Mucosa of descending colon (tissue), 3 donors: ENCODE results near the gene NPAS2. TPM values are rescaled to one million over a fixed set of nuclear protein-coding genes. Genes with fewer than 3 reads are reported as not detected.
A peak's percentile ranks its signal among the peaks of the same experiment; 100 is the strongest.

Experiments used
- ATAC-seq: fragments of 200-7000 bp; cut with Tn5 transposase; one replicate; pipeline ENCODE4 v1.9.1; 2020; ENCODE audit warnings: mild to moderate bottlenecking, moderate library complexity
- DNase-seq, 3 donors: peaks; one replicate each; pipeline ENCODE4 v3.0.0-alpha.2; 2020
- H3K36me3 ChIP-seq: fragments of 200-600 bp; one replicate; pipeline ENCODE4 v1.8.0; 2021; ENCODE audit warnings: low read depth, mild to moderate bottlenecking
- H3K4me1 ChIP-seq: fragments of 200-600 bp; one replicate; pipeline ENCODE4 v1.8.0; 2021; ENCODE audit warnings: low read depth, mild to moderate bottlenecking
- H3K4me3 ChIP-seq: fragments of 200-600 bp; one replicate; pipeline ENCODE4 v1.8.0; 2021; ENCODE audit warnings: mild to moderate bottlenecking
- H3K9me3 ChIP-seq: fragments of 200-600 bp; one replicate; pipeline ENCODE4 v1.8.0; 2021; ENCODE audit warnings: mild to moderate bottlenecking
- CTCF ChIP-seq: fragments of 200-600 bp; IDR thresholded peaks from one replicate; pipeline ENCODE4 v1.8.0; 2022; ENCODE audit warnings: antibody characterized with exemption, mild to moderate bottlenecking
- intact Hi-C, 2 donors: fragments of 100-400 bp; cut with DNase I in 1 of 2; cut with micrococcal nuclease in 1 of 2; formaldehyde crosslinking; loops; one replicate each; pipeline versions ENCODE4 v1.11.0 to v1.11.1; 2022; cut with DNase I, micrococcal nuclease
- total RNA-seq, 3 donors: library from RNA; stranded (reverse); fragmentation: NEBNext Ultra II Directional in 2 of 3; extraction: Animal tissue kit (Norgen Biotek cat#: 25700) in 2 of 3; gene quantifications; one replicate each; pipeline versions ENCODE4 v1.2.1 to v1.2.4, GENCODE V29; 2021 to 2023
- donor health status: DM: no; HTN: no; CAD: no; lungs with moderate emphysema.
- donor health status: DM: no; HTN: no; CAD: no.
- donor health status: DM: no; HTN: yes; CAD: no.

The NPAS2 gene
- total RNA-seq, 3 donors from 2014 or later, result 42.5 to 53.1 (median 46.5) TPM

- Histone ChIP-seq H3K4me1 (no peaks in the 10 kb centered on the region), H3K9me3 (no peaks in the 10 kb centered on the region), H3K36me3 (no peaks in the 10 kb centered on the region), H3K4me3 (no peak overlapping the region)
- no peak for TF ChIP-seq CTCF
- no peak for DNase-seq
- no peak for ATAC-seq
- intact Hi-C loops, result loop anchor here in 1 of 2 donors (5.0 to 10.0 kb wide), 2 partner anchors 140 to 193 kb away; partner anchors contain the start of gene TBC1D8
These were observed 192.2 kb downstream of the NPAS2 start for GRCh38 chr2:101012054-101012705.

GRCh38 chr2:101012706-101013181 lies 192.8 kb downstream of the NPAS2 start:
- no peaks in the 10 kb centered on the region for H3K4me1 ChIP-seq
- no peaks in the 10 kb centered on the region for H3K9me3 ChIP-seq
- TF ChIP-seq CTCF, result peak; percentile 70
- peak; percentile 65 for ATAC-seq
- intact Hi-C loops, result loop anchor here in 1 of 2 donors (5.0 to 10.0 kb wide), 2 partner anchors 140 to 192 kb away; partner anchors contain the start of gene TBC1D8
- peak in 1 of 3 donors; percentile 72 for DNase-seq
- H3K4me3 ChIP-seq, result no peak overlapping the region
- no peaks in the 10 kb centered on the region for H3K36me3 ChIP-seq

- DNase-seq (no peak), ATAC-seq (no peak)
- H3K36me3 ChIP-seq, result no peaks in the 10 kb centered on the region
- no peaks in the 10 kb centered on the region for H3K4me1 ChIP-seq
- no peaks in the 10 kb centered on the region for H3K9me3 ChIP-seq
- intact Hi-C loops, result loop anchor here in 1 of 2 donors (5.0 to 10.0 kb wide), 2 partner anchors 138 to 190 kb away; partner anchors contain the start of gene TBC1D8
- H3K4me3 ChIP-seq, result no peak overlapping the region
- no peak for TF ChIP-seq CTCF
These were observed 194.4 kb downstream of the NPAS2 start for GRCh38 chr2:101014264-101014857.

- Histone ChIP-seq H3K4me1 (no peaks in the 10 kb centered on the region), H3K36me3 (no peaks in the 10 kb centered on the region), H3K9me3 (no peaks in the 10 kb centered on the region), H3K4me3 (no peak overlapping the region)
- ATAC-seq (no peak), DNase-seq (no peak)
- intact Hi-C loops, result loop anchor here in 1 of 2 donors (10.0 kb wide), 1 partner anchor 187 kb away; no protein-coding TSS in a partner anchor
- no peak for TF ChIP-seq CTCF
These were observed 197.4 kb downstream of the NPAS2 start for GRCh38 chr2:101017371-101017770.

GRCh38 chr2:101018934-101019333 lies 199.0 kb downstream of the NPAS2 start:
- no peaks in the 10 kb centered on the region for H3K9me3 ChIP-seq
- TF ChIP-seq CTCF, result no peak
- DNase-seq (peak in 1 of 3 donors; percentile 24), ATAC-seq (no peak)
- intact Hi-C loops, result loop anchor here in 1 of 2 donors (10.0 kb wide), 1 partner anchor 186 kb away; no protein-coding TSS in a partner anchor
- no peaks in the 10 kb centered on the region for H3K36me3 ChIP-seq
- H3K4me1 ChIP-seq, result no peaks in the 10 kb centered on the region
- H3K4me3 ChIP-seq, result no peak overlapping the region
